ENCODE measurements around the gene KRT81. TPM values are rescaled to one million over a fixed set of nuclear protein-coding genes. Genes with fewer than 3 reads are reported as not detected.
"Not testable (repeated sequence)": the region's sequence is repeated elsewhere in the genome, so short reads cannot be mapped to it uniquely, and the experiment has no call there.

KRT81 gene
- total RNA-seq, 2 experiments from 2014 or later, result not detected

DNA sequence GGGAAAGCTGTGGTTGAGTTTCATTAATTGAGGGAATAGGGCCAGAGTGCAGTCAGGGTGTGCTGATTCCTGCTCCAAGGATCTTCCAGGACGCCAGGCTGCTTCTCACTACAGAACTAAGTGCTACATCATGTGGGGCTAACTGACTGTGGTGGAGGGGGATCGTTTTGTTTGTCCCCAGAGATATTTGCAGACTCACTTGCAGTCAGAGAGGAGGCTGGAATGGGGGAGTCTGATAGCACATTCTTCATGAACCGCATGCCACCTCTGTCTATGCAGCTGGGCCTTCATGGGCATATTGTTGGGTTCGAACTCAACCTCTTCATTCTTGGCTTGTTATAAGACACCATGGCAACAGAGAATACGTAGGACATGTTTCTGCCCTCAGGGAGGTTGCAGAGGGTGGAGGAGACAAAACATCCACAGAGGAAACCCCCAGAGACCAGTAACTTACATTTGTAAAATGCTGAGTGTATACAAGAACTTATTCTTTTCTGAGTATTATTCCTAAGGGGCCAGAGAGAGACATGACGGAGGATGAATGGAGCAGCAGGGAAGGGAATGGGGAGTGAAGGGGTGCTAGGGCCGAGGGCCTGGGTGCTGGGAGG is 45.3 kb downstream of the KRT81 start:
- no peak overlapping the region for H3K4me3 Mint-ChIP-seq
- CTCF ChIA-PET, result interaction anchor here (0.9 to 1.0 kb wide), 2 partner anchors 24 kb away, joined by 4 read pairs; no protein-coding TSS in a partner anchor
- H3K36me3 Mint-ChIP-seq (ENCODE audit: low read depth), result no peaks in the 10 kb centered on the region
- H3K4me1 Mint-ChIP-seq (ENCODE audit: low read depth), result peaks cover 19% of the 10 kb centered on the region
- intact Hi-C loops (cut with micrococcal nuclease), result no loop called here
- peaks cover 18% of the 10 kb centered on the region for H3K27me3 Mint-ChIP-seq (ENCODE audit: low read depth)
- H3K9me3 Mint-ChIP-seq, result no peaks in the 10 kb centered on the region
- H3K27ac Mint-ChIP-seq, result no peak overlapping the region
- no peak for DNase-seq

DNA sequence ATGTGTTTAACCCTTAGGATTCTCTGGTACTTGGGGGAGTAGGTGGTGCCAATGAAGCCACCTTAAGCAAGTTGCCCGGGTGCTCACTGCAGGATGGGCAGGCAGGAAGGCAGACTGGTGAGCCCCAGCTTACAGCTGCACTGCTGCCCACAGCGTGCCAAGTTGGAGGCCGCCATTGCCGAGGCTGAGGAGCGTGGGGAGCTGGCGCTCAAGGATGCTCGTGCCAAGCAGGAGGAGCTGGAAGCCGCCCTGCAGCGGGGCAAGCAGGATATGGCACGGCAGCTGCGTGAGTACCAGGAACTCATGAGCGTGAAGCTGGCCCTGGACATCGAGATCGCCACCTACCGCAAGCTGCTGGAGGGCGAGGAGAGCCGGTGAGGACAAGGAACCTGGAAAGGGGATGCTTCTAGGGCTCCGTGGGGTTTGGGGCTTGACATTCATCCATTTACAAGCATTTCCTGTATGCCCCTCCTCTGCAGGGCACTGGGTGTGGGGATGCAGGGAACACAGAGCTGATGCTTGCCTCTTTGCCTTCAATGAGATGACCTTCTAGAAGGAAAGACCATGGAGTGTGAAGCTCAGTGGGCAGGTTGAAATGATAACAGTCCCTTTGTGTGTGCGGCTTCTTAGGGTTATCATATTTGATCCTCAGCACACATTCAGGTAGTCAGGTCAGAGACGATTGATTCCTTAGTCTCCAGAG is 45.9 kb downstream of the KRT81 start:
- Mint-ChIP-seq H3K4me3 (no peak overlapping the region), H3K27me3 (ENCODE audit: low read depth) (peaks cover 16% of the 10 kb centered on the region), H3K4me1 (ENCODE audit: low read depth) (peaks cover 19% of the 10 kb centered on the region), H3K27ac (no peak overlapping the region), H3K36me3 (ENCODE audit: low read depth) (no peaks in the 10 kb centered on the region), H3K9me3 (no peaks in the 10 kb centered on the region)
- CTCF ChIA-PET, result interaction anchor here (1.0 to 2.3 kb wide), 3 partner anchors 23 to 82 kb away, joined by 4 to 8 read pairs (median 5); no protein-coding TSS in a partner anchor
- intact Hi-C loops (cut with micrococcal nuclease), result no loop called here
- no peak for DNase-seq

DNA sequence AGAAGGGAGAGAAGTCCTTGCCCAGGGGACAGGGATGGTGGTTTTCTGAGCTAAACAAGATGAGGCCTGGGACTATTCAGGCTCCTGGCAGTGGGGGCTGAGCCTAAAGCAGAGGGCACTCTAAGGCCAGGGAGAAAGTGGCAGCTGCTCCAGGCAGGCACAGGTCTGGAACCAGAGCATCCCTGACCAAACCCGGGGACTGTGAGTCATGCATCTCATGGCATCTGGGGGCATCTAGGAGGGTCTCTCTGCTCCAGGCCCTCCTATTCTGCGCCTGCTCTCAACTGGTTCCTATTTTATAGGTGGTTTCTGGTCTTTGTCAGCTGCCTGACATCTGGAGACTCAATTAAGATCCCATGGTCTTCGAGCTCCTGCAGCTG is 46.7 kb downstream of the KRT81 start:
- DNase-seq, result no peak
- Mint-ChIP-seq H3K27ac (peak overlapping the region; percentile 73), H3K9me3 (no peaks in the 10 kb centered on the region), H3K27me3 (ENCODE audit: low read depth) (peaks cover 11% of the 10 kb centered on the region), H3K4me3 (peak overlapping the region; percentile 71), H3K36me3 (ENCODE audit: low read depth) (no peaks in the 10 kb centered on the region), H3K4me1 (ENCODE audit: low read depth) (peaks cover 15% of the 10 kb centered on the region)
- intact Hi-C loops (cut with micrococcal nuclease), result loop anchor here (1.0 kb wide), 2 partner anchors 22 to 273 kb away; no protein-coding TSS in a partner anchor
- CTCF ChIA-PET, result interaction anchor here (1.2 to 2.3 kb wide), 4 partner anchors 19 to 112 kb away, joined by 3 to 9 read pairs (median 6); no protein-coding TSS in a partner anchor

DNA sequence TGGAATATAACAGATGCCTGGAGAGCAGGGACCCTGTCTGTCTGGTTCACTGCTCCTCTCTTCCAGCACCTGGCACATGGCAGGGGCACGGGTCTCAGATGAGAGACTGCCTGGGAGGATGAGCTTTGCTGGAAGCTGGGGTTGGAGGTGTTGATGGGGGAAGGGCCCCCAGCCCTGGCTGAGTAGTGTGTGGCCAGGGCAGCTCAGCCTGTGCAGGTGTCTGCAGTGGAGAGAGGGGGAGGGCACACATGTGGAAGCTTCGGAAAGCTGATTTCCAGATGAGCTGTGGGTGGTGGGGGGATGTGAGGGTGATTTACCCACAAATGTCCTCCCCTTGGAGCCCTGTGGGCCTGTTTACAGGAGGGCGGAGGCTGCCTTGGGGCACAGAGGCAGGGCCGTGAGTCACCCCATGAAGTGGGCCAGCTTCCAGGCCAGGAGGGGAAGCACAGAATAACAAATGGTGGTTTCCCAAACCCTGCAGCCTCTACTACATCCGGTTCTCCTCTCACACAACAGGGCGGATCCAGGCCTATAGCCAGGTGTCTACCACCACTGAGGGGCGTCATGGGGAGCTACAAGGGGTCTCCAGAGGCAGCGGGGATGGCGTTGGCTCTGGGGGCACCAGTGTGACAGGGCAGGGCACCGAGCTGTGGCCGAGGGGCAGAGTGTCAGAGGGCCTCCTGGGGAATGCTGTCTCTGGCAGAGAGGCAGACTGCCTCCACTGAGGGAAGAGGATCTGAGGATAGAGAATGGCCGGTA is 47.3 kb downstream of the KRT81 start:
- peak; percentile 94 for DNase-seq
- Mint-ChIP-seq H3K27ac (peak overlapping the region; percentile 73), H3K4me3 (peak overlapping the region; percentile 71), H3K9me3 (no peaks in the 10 kb centered on the region), H3K27me3 (ENCODE audit: low read depth) (peaks cover 6% of the 10 kb centered on the region), H3K36me3 (ENCODE audit: low read depth) (no peaks in the 10 kb centered on the region), H3K4me1 (ENCODE audit: low read depth) (peaks cover 15% of the 10 kb centered on the region)
- CTCF ChIA-PET, result interaction anchor here (0.6 to 2.3 kb wide), 5 partner anchors 19 to 736 kb away, joined by 3 to 9 read pairs (median 5); no protein-coding TSS in a partner anchor
- intact Hi-C loops (cut with micrococcal nuclease), result loop anchor here (1.0 kb wide), 2 partner anchors 22 to 273 kb away; no protein-coding TSS in a partner anchor

DNA sequence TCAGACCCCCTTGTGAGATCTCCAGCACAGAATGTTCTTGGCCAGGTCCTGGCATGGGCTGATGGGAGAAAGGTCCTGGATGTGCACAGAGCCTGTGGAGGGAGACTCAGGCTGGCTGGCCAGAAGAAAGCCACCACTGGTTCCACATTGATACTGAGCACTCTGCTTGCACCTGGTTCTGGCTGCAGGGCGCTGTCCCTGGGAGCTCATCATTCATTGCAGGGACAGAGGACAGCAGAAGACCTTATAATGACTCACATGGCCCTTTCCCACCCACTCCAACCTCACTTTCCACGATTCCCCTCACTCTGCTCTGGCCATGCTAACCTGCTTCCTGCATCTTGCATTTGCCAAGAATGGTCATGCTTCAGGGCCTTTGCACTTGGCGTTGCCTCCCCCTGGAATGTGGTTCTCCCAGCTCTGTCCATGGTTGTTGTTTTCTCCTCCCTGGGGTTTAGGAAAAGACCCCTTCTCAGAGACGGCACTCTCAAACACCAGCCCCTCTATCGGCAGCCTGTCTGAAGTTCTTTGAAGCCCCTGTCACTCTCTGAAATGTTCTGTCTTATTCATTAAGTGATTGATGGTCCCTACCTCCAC is 48.0 kb downstream of the KRT81 start:
- intact Hi-C loops (cut with micrococcal nuclease), result no loop called here
- peaks cover 15% of the 10 kb centered on the region for H3K4me1 Mint-ChIP-seq (ENCODE audit: low read depth)
- no peaks in the 10 kb centered on the region for H3K36me3 Mint-ChIP-seq (ENCODE audit: low read depth)
- no peak for DNase-seq
- H3K9me3 Mint-ChIP-seq, result no peaks in the 10 kb centered on the region
- H3K27ac Mint-ChIP-seq, result peak overlapping the region; percentile 73
- peak overlapping the region; percentile 11 for H3K4me3 Mint-ChIP-seq
- CTCF ChIA-PET, result interaction anchor here (1.6 to 2.3 kb wide), 3 partner anchors 18 to 84 kb away, joined by 5 to 9 read pairs (median 8); no protein-coding TSS in a partner anchor
- H3K27me3 Mint-ChIP-seq (ENCODE audit: low read depth), result peaks cover 6% of the 10 kb centered on the region

DNA sequence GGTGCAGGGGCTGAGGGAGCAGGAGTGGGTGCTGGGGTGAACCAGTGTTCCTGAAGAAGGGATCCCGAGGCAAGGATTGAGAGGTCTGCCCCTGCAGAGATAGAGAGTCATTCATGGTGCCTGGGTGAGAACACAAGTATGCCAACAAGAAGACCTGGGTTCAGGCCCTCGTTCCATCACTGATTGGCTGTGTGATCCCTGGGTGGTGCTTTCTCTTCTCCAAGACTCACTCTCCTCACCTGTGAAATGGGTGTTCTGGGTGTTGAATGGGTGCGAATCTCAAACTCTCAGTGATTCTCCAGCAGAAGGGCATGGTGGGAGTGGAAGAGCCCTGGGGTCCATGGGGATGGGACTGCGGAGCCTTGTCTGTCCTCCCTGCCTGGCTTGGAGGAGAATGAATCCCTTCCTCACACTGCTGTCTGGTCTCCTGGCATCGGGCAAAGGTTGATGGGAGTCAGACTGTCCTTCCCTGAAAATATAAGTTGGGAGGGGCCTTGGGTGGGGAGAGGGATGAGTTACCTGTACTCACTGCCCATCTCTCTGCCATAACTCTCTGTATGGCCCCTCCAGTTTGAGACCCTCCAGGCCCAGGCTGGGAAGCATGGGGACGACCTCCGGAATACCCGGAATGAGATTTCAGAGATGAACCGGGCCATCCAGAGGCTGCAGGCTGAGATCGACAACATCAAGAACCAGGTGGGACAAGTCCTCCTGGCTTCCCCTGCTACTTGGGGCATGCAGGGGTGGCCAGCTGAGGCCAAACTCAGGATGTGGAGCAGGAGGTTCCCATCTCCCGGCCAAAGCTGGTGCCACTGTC is 48.7 kb downstream of the KRT81 start:
- Mint-ChIP-seq H3K36me3 (ENCODE audit: low read depth) (no peaks in the 10 kb centered on the region), H3K9me3 (no peaks in the 10 kb centered on the region), H3K4me3 (no peak overlapping the region), H3K27me3 (ENCODE audit: low read depth) (peaks cover 2% of the 10 kb centered on the region), H3K4me1 (ENCODE audit: low read depth) (peaks cover 15% of the 10 kb centered on the region), H3K27ac (no peak overlapping the region)
- intact Hi-C loops (cut with micrococcal nuclease), result no loop called here
- no peak for DNase-seq
- CTCF ChIA-PET, result interaction anchor here (2.3 kb wide), 1 partner anchor 21 kb away, joined by 8 read pairs; no protein-coding TSS in a partner anchor

DNA sequence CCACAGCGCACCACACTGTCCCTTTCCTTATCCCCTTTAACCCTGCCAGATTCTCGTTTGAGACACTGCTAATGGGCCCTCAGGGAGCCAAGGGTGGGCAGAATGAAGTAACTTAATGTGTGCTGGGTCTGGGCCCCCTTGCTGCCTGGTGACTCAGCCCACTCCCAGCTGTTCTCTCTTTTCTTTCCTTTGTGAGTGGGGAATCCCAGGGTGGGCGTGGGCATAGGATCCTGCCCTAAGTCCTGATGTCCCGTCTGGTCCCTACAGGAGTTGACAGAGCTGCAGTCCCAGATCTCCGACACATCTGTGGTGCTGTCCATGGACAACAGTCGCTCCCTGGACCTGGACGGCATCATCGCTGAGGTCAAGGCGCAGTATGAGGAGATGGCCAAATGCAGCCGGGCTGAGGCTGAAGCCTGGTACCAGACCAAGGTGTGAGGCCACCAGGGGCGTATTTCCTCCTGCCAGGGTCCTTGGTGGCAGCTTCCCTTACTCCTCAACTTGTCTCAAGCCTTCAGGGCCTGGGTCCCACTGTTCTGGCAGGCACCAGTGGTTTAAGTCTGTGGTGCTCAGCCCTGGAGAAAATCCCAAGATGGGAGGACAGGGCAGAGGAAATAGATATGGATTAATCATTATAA is 50.0 kb downstream of the KRT81 start:
- Mint-ChIP-seq H3K36me3 (ENCODE audit: low read depth) (no peaks in the 10 kb centered on the region), H3K9me3 (no peaks in the 10 kb centered on the region), H3K4me1 (ENCODE audit: low read depth) (peaks cover 15% of the 10 kb centered on the region), H3K27ac (no peak overlapping the region), H3K27me3 (ENCODE audit: low read depth) (peaks cover 2% of the 10 kb centered on the region), H3K4me3 (no peak overlapping the region)
- no peak for DNase-seq
- CTCF ChIA-PET, result interaction anchor here (0.9 kb wide), 1 partner anchor 86 kb away, joined by 3 read pairs; no protein-coding TSS in a partner anchor
- intact Hi-C loops (cut with micrococcal nuclease), result no loop called here

DNA sequence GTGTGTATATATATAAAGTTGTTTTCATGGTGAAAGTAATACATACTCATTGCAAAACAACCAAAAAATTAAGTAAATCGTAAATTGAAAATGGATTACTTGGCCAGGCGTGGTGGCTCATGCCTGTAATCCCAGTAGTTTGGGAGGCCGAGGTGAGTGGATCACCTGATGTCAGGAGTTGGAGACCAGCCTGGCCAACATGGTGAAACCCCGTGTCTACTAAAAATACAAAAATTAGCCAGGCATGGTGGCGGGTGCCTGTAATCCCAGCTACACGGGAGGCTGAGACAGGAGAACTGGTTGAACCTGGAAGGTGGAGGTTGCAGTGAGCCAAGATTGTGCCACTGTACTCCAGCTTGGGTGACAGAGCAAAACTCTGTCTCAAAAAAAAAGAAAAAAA is 51.1 kb downstream of the KRT81 start:
- H3K9me3 Mint-ChIP-seq; intact Hi-C loops (cut with micrococcal nuclease); H3K36me3 Mint-ChIP-seq (ENCODE audit: low read depth); H3K4me3 Mint-ChIP-seq; H3K27me3 Mint-ChIP-seq (ENCODE audit: low read depth); H3K27ac Mint-ChIP-seq; DNase-seq: not testable (repeated sequence)
- peaks cover 15% of the 10 kb centered on the region for H3K4me1 Mint-ChIP-seq (ENCODE audit: low read depth)
- CTCF ChIA-PET, result interaction anchor here (3.6 kb wide), 1 partner anchor 18 kb away, joined by 20 read pairs; no protein-coding TSS in a partner anchor

DNA sequence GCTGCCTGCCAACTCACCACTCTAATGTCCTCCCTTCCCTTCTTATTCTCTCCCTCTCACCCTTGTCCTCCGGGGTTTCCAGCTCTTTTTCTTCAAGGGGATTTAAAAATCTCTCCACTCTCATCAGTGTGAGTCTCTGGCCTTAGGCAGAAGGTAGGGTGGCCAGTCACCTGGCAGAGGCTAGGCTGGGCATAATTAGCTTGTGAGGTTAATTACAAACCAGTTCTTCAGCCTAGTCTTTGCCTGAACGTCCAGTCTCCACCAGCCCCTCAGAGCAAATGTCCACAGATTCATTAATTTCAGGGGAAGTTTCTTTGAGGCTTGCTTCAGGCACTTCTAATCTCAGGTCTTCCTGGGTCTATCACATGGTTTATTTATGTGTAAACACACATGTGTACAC is 51.6 kb downstream of the KRT81 start:
- Mint-ChIP-seq H3K36me3 (ENCODE audit: low read depth) (no peaks in the 10 kb centered on the region), H3K9me3 (no peaks in the 10 kb centered on the region), H3K27me3 (ENCODE audit: low read depth) (peaks cover 2% of the 10 kb centered on the region), H3K4me3 (no peak overlapping the region), H3K4me1 (ENCODE audit: low read depth) (peaks cover 15% of the 10 kb centered on the region), H3K27ac (no peak overlapping the region)
- DNase-seq, result no peak
- intact Hi-C loops (cut with micrococcal nuclease), result no loop called here
- CTCF ChIA-PET, result interaction anchor here (3.6 kb wide), 1 partner anchor 18 kb away, joined by 20 read pairs; no protein-coding TSS in a partner anchor

DNA sequence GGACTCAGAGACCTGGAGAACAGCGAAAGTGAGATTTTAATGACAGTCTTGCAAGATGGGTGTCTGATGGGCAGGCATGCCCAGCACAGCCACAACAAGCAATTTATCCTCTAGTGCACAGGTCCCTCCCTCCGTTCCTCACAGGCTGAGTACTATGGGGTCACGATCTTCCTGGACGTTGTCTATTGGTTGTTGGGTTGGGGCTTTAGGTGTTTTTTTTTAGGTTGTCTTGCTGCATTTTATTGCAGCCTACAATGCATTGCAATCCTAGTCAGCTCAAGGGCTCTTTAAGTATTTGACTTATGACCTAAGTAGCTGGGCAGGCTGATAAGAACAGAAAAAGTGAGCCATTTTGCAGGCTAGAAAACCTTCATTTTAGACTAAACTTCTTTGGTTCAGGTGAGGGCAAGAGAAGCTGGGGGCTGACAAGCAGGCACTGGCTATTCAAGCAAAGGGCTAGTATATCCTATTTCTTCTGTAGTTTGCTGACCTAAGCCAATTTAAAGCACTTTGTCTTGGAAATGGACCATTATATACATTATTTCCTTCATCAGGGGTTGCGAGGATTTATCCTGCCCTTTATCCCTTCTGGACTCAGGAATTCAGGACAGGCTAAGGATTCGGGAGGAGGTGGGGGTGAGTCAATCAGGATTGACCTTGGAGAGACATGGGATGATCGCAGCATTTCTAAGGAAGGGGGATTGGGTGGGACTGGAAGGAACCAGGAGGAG is 52.3 kb downstream of the KRT81 start:
- intact Hi-C loops (cut with micrococcal nuclease), result no loop called here
- Mint-ChIP-seq H3K27ac (no peak overlapping the region), H3K4me3 (no peak overlapping the region), H3K36me3 (ENCODE audit: low read depth) (no peaks in the 10 kb centered on the region), H3K4me1 (ENCODE audit: low read depth) (peaks cover 10% of the 10 kb centered on the region), H3K9me3 (no peaks in the 10 kb centered on the region), H3K27me3 (ENCODE audit: low read depth) (peaks cover 9% of the 10 kb centered on the region)
- DNase-seq, result no peak
- CTCF ChIA-PET, result interaction anchor here (0.5 to 3.6 kb wide), 5 partner anchors 13 to 843 kb away, joined by 3 to 20 read pairs (median 4); no protein-coding TSS in a partner anchor
